ENCODE data around the gene KLK6. TPM values are rescaled to one million over a fixed set of nuclear protein-coding genes. Genes with fewer than 3 reads are reported as not detected.

Gene KLK6
- total RNA-seq, 2 donors from 2014 or later = not detected

DNA sequence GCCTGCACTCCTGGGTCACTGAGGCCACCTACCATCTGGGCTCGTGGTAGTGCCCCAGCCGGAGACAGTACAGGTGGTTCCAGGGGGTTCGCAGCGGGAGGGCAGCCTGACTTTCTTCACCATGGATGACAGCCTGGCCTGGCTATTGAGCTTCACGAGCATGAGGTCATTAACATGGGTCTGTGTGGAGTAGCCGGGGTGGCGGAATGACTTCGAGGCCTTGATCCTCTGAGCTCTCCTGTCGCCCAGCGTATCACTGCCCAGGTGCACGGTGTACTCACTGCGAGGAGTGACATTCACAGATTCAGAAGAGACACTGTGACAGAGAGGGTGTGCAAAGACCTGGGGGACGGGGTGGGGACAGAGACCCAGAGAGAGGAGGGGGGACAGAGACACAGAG, 10.8 kb upstream of the KLK6 start:
- H3K9me3 ChIP-seq = no peaks in the 10 kb centered on the region
- H3K27me3 ChIP-seq (replicated peaks; ENCODE audit: insufficient read depth) = no peaks in the 10 kb centered on the region
- no peak overlapping the region for H3K27ac ChIP-seq
- no peaks in the 10 kb centered on the region for H3K36me3 ChIP-seq
- H3K4me1 ChIP-seq (ENCODE audit: control insufficient read depth in 1 of 2, low read depth in 2 of 2) = no peaks in the 10 kb centered on the region
- DNase-seq (ENCODE audit: low spot score) = no peak
- TF ChIP-seq, protein P1, sequence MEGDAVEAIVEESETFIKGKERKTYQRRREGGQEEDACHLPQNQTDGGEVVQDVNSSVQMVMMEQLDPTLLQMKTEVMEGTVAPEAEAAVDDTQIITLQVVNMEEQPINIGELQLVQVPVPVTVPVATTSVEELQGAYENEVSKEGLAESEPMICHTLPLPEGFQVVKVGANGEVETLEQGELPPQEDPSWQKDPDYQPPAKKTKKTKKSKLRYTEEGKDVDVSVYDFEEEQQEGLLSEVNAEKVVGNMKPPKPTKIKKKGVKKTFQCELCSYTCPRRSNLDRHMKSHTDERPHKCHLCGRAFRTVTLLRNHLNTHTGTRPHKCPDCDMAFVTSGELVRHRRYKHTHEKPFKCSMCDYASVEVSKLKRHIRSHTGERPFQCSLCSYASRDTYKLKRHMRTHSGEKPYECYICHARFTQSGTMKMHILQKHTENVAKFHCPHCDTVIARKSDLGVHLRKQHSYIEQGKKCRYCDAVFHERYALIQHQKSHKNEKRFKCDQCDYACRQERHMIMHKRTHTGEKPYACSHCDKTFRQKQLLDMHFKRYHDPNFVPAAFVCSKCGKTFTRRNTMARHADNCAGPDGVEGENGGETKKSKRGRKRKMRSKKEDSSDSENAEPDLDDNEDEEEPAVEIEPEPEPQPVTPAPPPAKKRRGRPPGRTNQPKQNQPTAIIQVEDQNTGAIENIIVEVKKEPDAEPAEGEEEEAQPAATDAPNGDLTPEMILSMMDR (IDR thresholded peaks at IDR 0.05) = no peak
- no peak for ATAC-seq (ENCODE audit: insufficient number of reproducible peaks, low FRiP score, low read depth)
- no peak overlapping the region for H3K4me3 ChIP-seq

DNA sequence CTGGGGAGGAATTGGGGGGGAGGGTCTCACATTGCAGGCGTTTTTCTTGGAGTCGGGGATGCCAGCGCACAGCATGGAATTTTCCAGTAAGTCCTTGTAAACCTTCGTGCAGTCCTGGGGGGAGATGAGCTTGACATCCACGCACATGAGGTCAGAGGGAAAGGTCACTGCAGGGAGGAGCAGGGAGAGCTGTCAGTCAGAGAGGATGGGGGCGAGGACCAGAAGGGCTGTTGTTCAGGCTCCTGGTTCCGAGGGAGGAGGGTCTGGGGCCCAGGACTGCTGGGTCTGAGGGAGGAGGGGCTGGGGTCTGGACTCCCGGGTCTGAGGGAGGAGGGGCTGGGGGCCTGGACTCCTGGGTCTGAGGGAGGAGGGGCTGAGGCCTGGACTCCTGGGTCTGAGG, 10.4 kb upstream of the KLK6 start:
- ATAC-seq (ENCODE audit: insufficient number of reproducible peaks, low FRiP score, low read depth) (no peak), DNase-seq (ENCODE audit: low spot score) (no peak)
- Histone ChIP-seq H3K4me3 (no peak overlapping the region), H3K9me3 (no peaks in the 10 kb centered on the region), H3K27me3 (replicated peaks; ENCODE audit: insufficient read depth) (no peaks in the 10 kb centered on the region), H3K36me3 (no peaks in the 10 kb centered on the region), H3K27ac (no peak overlapping the region), H3K4me1 (ENCODE audit: control insufficient read depth in 1 of 2, low read depth in 2 of 2) (no peaks in the 10 kb centered on the region)
- TF ChIP-seq, protein P1 (IDR thresholded peaks at IDR 0.05) = no peak

DNA sequence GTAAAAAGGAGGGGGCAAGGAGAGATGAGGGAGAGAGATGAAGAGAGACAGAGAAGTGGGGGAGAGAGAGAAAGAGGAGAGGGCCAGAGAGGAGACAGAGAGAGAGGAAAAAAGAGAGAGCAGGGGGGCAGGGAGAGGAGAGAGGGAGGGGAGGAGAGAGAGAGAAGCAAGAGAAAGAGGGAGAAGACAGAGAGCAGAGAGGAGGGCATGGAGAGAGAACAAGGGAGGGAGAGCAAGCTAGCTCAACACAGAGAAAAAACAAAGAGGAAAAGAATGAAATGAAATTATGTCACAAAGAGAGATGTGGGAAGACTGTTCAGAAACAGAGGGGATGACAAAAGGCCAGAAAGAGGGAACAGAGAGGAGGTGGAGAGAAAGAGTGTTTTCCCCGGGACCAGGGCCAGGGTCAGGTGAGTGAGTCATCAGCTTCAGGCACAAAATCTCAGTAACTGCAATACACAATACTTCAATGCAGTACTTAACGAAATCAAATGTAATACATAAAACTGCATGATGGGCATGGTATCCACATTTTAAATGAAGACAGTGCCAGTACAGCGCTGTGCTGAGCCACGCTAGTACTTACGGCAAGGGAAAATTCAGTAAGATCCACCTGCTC, 9.5 kb upstream of the KLK6 start:
- TF ChIP-seq, protein P1 (IDR thresholded peaks at IDR 0.05) = no peak
- H3K27me3 ChIP-seq (replicated peaks; ENCODE audit: insufficient read depth) = no peaks in the 10 kb centered on the region
- no peak overlapping the region for H3K4me3 ChIP-seq
- no peak overlapping the region for H3K27ac ChIP-seq
- no peaks in the 10 kb centered on the region for H3K4me1 ChIP-seq (ENCODE audit: control insufficient read depth in 1 of 2, low read depth in 2 of 2)
- DNase-seq (ENCODE audit: low spot score) (no peak), ATAC-seq (ENCODE audit: insufficient number of reproducible peaks, low FRiP score, low read depth) (no peak)
- H3K36me3 ChIP-seq = no peaks in the 10 kb centered on the region
- H3K9me3 ChIP-seq = no peaks in the 10 kb centered on the region

DNA sequence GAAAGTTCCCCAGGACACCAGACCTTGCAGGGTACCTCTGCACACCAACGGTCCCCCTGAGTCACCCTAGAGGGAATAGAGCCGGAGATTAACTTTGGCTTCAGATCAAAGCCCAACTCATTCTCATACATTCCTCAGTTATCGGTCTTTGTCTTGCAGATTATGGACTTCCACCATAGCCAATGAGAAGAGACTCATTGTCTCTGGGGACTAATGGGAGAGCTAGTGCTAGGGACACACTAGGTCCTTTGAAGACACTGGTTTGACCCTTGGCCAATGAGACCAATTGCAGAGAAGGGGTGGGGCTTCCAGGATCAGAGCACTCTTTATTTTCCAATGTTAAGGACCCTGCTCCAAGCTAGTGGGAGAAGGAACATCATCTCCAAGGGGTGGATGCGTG, 8.2 kb upstream of the KLK6 start:
- H3K4me1 ChIP-seq (ENCODE audit: control insufficient read depth in 1 of 2, low read depth in 2 of 2) = no peaks in the 10 kb centered on the region
- DNase-seq (ENCODE audit: low spot score) = no peak
- no peaks in the 10 kb centered on the region for H3K36me3 ChIP-seq
- H3K27ac ChIP-seq = no peak overlapping the region
- H3K9me3 ChIP-seq = no peaks in the 10 kb centered on the region
- TF ChIP-seq, protein P1 (IDR thresholded peaks at IDR 0.05) = no peak
- no peak overlapping the region for H3K4me3 ChIP-seq
- ATAC-seq (ENCODE audit: insufficient number of reproducible peaks, low FRiP score, low read depth) = no peak
- H3K27me3 ChIP-seq (replicated peaks; ENCODE audit: insufficient read depth) = no peaks in the 10 kb centered on the region

DNA sequence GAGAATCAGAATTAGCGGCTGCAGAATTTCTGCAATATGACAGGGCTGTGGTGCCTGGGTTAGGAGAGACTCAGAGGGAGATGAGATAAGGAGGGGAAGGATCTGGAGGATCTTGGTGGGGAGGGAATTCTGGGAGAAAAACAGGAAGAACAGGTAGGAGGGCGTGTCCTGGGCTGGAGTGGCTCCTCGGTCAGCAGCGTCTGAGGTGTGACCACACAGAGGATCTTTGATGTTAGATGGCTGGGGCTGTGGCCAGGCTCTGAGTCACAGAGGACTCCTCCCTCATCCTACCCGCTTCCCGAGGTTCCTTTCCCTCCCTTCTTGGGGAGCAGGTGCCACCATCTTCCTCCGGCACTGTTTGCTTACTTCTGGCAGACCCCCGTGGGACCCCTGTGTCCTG, 6.4 kb upstream of the KLK6 start:
- H3K27ac ChIP-seq = no peak overlapping the region
- H3K36me3 ChIP-seq = no peaks in the 10 kb centered on the region
- TF ChIP-seq, protein P1 (IDR thresholded peaks at IDR 0.05) = no peak
- H3K4me1 ChIP-seq (ENCODE audit: control insufficient read depth in 1 of 2, low read depth in 2 of 2) = no peaks in the 10 kb centered on the region
- ATAC-seq (ENCODE audit: insufficient number of reproducible peaks, low FRiP score, low read depth) (no peak), DNase-seq (ENCODE audit: low spot score) (no peak)
- no peaks in the 10 kb centered on the region for H3K9me3 ChIP-seq
- no peak overlapping the region for H3K4me3 ChIP-seq
- H3K27me3 ChIP-seq (replicated peaks; ENCODE audit: insufficient read depth) = no peaks in the 10 kb centered on the region
